Epithelial cell of esophagus (primary cell): ENCODE data around the gene PPHLN1.

Source experiments
- DNase-seq: peaks from one replicate; pipeline ENCODE4 v3.0.0; 2010; ENCODE audit warnings: low read depth
- H3K4me3 ChIP-seq: 2 replicates; pipeline ENCODE4 v1.5.1; 2011; ENCODE audit warnings: mild to moderate bottlenecking, low read length, control low read depth
- CTCF ChIP-seq: IDR thresholded peaks from 2 replicates; pipeline ENCODE4 v1.5.1; 2011; ENCODE audit warnings: low read depth, mild to moderate bottlenecking, low read length, control low read depth, inconsistent platforms; ENCODE audit not compliant: insufficient read depth; ENCODE audit errors: missing control alignments

Gene PPHLN1

DNA sequence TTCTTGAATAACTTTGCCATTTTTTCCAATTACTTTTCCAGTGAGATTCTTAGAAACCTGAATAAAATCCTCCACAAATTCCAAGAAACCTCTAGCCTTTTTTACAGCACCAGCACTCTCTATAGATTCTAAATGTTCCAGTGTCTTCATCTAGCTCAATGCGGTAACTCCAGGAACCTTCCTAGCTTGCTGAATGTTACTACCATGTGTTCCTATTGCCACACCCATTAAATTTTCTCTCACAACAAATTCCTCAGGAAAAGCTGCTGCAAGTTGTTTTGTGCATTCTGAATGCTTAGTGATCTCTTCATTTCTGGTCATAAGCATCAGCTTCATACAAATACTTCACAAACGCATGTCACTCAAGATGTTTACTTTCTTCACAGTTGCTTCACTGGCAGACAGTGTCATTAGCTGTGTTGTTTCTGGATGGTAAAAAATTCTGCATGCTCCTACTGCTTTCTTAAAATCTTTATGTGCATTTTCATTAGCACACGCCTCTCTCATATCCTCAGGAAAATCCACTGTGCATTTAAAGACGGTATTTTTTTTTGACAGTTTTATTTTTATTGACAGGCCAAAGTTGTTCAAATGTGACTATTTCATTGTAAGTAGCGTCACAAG is 106.7 kb downstream of the PPHLN1 start:
- DNase-seq, result no peak
- TF ChIP-seq CTCF, result no peak
- H3K4me3 ChIP-seq, result no peak overlapping the region

- DNase-seq, result no peak
- TF ChIP-seq CTCF, result no peak
- no peak overlapping the region for H3K4me3 ChIP-seq
These were observed 114.6 kb downstream of the PPHLN1 start for GRCh38 chr12:42440608-42441007.

- TF ChIP-seq CTCF, result no peak
- DNase-seq, result no peak
- H3K4me3 ChIP-seq, result no peak overlapping the region
These were observed 116.4 kb downstream of the PPHLN1 start for GRCh38 chr12:42442311-42442759.

DNA sequence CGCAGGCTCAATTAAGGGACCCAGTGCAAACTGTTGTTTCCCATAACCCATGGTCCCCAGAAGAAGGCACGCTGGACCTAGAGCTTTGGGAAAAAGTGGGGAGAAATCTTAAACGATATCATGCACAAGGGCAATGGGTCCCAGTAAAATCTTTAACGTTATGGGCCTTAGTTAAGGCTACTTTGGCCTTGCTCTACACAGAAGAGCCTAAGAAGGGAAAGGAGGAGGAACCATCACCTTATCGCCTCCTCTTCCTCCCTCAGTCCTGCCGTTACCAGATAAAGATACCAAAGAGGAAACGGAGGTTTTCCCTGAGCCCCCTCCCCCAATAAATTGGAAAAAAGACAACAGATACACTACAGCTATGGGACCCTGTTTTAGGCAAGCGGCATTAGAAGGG is 116.9 kb downstream of the PPHLN1 start:
- DNase-seq, result no peak
- no peak overlapping the region for H3K4me3 ChIP-seq
- no peak for TF ChIP-seq CTCF

- no peak overlapping the region for H3K4me3 ChIP-seq
- DNase-seq, result no peak
- no peak for TF ChIP-seq CTCF
These were observed 118.4 kb downstream of the PPHLN1 start for GRCh38 chr12:42444192-42444943.

- DNase-seq, result no peak
- H3K4me3 ChIP-seq, result no peak overlapping the region
- no peak for TF ChIP-seq CTCF
These were observed 119.9 kb downstream of the PPHLN1 start for GRCh38 chr12:42445891-42446290.
